Tracheal epithelial cell (primary cell): Measurements from ENCODE around the gene SNAPC5. TPM values are rescaled to one million over a fixed set of nuclear protein-coding genes. Genes with fewer than 3 reads are reported as not detected.

ENCODE experiments used
- total RNA-seq: library from RNA; depleted of rRNA; stranded (reverse); fragments of >200 nt; gene quantifications from 2 replicates; pipeline ENCODE4 v1.2.1, GENCODE V29; 2014

Gene SNAPC5, protein sequence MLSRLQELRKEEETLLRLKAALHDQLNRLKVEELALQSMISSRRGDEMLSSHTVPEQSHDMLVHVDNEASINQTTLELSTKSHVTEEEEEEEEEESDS
- 22.2 and 31.1 TPM in 2 replicates for total RNA-seq

GRCh38 chr15:66497502-66498455 lies at the start of gene SNAPC5:
TSS of gene SNAPC5 (minus strand) at chr15:66497762. CDS start at chr15:66497731, 31 bp downstream.

GRCh38 chr15:66504563-66505429 lies 7.2 kb upstream of the SNAPC5 start, which contains the start of the genes RPL4 and ZWILCH:
TSS of gene RPL4 (minus strand) at chr15:66504855. CDS start at chr15:66504790, 65 bp downstream.
TSS of gene ZWILCH (plus strand) at chr15:66505326. CDS start at chr15:66505339, 13 bp downstream.

Other genes starting within 250 kb of the SNAPC5 start
- under 0.01 TPM in 1 of 2 replicates, not detected in the other for gene MEGF11, start 244.0 kb downstream of the SNAPC5 start, total RNA-seq
- gene DIS3L, start 204.2 kb downstream of the SNAPC5 start, total RNA-seq, result 15.2 and 17.7 TPM in 2 replicates
- 7.5 and 12.4 TPM in 2 replicates for gene TIPIN, start 141.1 kb downstream of the SNAPC5 start, total RNA-seq
- 68.8 and 71.8 TPM in 2 replicates for gene MAP2K1, start 110.8 kb downstream of the SNAPC5 start, total RNA-seq
- gene RPL4, start 7.1 kb upstream of the SNAPC5 start, total RNA-seq, result 4,328 and 7,170 TPM in 2 replicates
- 9.2 and 11.3 TPM in 2 replicates for gene ZWILCH, start 7.6 kb upstream of the SNAPC5 start, total RNA-seq
- gene LCTL, start 68.2 kb upstream of the SNAPC5 start, total RNA-seq, result not detected in 2 replicates
- gene SMAD6, start 204.5 kb upstream of the SNAPC5 start, total RNA-seq, result 0.64 and 0.96 TPM in 2 replicates